Measurements from ENCODE around the gene PACS2. TPM values are rescaled to one million over a fixed set of nuclear protein-coding genes. Genes with fewer than 3 reads are reported as not detected.
"Not testable (repeated sequence)": the region's sequence is repeated elsewhere in the genome, so short reads cannot be mapped to it uniquely, and the experiment has no call there.

Gene PACS2
- total RNA-seq, 4 donors from 2014 or later, result 142 to 225 (median 183) TPM

DNA sequence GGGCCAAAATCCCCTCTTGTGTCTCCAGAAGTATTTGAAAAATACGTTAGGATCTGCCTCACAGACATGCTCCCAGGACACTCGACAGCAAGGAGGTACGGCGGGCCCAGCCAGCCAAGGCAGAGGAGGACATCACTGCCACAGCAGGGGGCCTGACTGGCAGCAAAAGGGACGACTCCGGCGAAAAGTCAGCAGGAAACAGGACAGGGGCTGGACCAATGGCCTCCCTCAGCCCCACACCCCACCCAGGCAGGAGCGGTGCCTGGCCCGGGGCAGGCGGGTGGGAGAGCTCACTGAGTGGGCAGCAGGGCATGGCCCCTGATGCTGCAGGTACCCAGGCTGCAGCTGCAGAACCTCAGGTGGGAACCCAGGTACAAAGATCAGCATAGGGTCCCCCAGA, 31.5 kb upstream of the PACS2 start:
- WGBS, 2 donors, result 73% methylated on average over 7 to 10 of the region's 10 CpGs
- H3K9me3 ChIP-seq, result no peaks in the 10 kb centered on the region
- no peak overlapping the region for H3K4me3 ChIP-seq
- H3K36me3 ChIP-seq, result peaks cover 0 to 28% (median 0%) of the 10 kb centered on the region in 3 donors
- H3K4me1 ChIP-seq, result peaks cover 0 to 32% (median 2%) of the 10 kb centered on the region in 4 donors
- no peak overlapping the region for H3K27ac ChIP-seq
- no peaks in the 10 kb centered on the region for H3K27me3 ChIP-seq
- DNase-seq (ENCODE audit: low spot score in 2 of 2), result no peak
- TF ChIP-seq, protein P1, sequence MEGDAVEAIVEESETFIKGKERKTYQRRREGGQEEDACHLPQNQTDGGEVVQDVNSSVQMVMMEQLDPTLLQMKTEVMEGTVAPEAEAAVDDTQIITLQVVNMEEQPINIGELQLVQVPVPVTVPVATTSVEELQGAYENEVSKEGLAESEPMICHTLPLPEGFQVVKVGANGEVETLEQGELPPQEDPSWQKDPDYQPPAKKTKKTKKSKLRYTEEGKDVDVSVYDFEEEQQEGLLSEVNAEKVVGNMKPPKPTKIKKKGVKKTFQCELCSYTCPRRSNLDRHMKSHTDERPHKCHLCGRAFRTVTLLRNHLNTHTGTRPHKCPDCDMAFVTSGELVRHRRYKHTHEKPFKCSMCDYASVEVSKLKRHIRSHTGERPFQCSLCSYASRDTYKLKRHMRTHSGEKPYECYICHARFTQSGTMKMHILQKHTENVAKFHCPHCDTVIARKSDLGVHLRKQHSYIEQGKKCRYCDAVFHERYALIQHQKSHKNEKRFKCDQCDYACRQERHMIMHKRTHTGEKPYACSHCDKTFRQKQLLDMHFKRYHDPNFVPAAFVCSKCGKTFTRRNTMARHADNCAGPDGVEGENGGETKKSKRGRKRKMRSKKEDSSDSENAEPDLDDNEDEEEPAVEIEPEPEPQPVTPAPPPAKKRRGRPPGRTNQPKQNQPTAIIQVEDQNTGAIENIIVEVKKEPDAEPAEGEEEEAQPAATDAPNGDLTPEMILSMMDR (IDR thresholded peaks at IDR 0.05), result no peak
- TF ChIP-seq POLR2A (IDR thresholded peaks at IDR 0.05) (no peak), EP300 (IDR thresholded peaks at IDR 0.05) (no peak)

DNA sequence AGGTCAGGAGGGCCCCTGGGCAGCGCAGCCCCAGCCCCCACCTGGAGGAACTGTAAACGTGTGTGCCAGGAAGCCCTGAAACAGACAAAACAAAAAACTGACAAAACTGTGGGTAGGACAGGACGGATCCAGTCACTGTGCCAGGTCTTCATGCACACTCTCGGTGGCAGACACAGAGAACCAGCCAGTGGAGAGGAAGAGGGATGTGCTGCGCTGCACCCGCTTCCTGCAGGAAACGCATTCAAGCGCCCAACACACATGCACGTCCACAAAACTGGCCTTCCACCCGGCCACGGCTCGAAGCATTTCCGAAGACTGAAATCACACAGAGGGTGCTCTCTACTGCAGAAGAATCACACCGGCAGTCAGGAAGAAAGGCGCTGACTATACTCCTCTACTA, 30.6 kb upstream of the PACS2 start:
- 56 to 60% methylated on average over 15 of the region's 15 CpGs for WGBS, 2 donors
- no peak overlapping the region for H3K27ac ChIP-seq
- H3K4me1 ChIP-seq, result peaks cover 0 to 30% (median 2%) of the 10 kb centered on the region in 4 donors
- DNase-seq (ENCODE audit: low spot score in 2 of 2), result no peak
- no peaks in the 10 kb centered on the region for H3K27me3 ChIP-seq
- H3K36me3 ChIP-seq, result peaks cover 0 to 28% (median 0%) of the 10 kb centered on the region in 3 donors
- TF ChIP-seq, protein P1 (IDR thresholded peaks at IDR 0.05), result no peak
- TF ChIP-seq POLR2A (IDR thresholded peaks at IDR 0.05) (no peak), EP300 (IDR thresholded peaks at IDR 0.05) (no peak)
- no peaks in the 10 kb centered on the region for H3K9me3 ChIP-seq
- no peak overlapping the region for H3K4me3 ChIP-seq

GRCh38 chr14:105285174-105285573, 29.4 kb upstream of the PACS2 start:
- no peak for DNase-seq (ENCODE audit: low spot score in 2 of 2)
- no peak for TF ChIP-seq EP300 (IDR thresholded peaks at IDR 0.05)
- TF ChIP-seq POLR2A (IDR thresholded peaks at IDR 0.05), result no peak
- TF ChIP-seq, protein P1 (IDR thresholded peaks at IDR 0.05), result no peak
- 88 to 94% methylated on average over 8 of the region's 8 CpGs for WGBS, 2 donors
- peaks cover 0 to 30% (median 2%) of the 10 kb centered on the region in 4 donors for H3K4me1 ChIP-seq
- H3K9me3 ChIP-seq, result no peaks in the 10 kb centered on the region
- H3K27ac ChIP-seq, result no peak overlapping the region
- H3K36me3 ChIP-seq, result peaks cover 0 to 21% (median 0%) of the 10 kb centered on the region in 3 donors
- H3K27me3 ChIP-seq, result no peaks in the 10 kb centered on the region
- no peak overlapping the region for H3K4me3 ChIP-seq

DNA sequence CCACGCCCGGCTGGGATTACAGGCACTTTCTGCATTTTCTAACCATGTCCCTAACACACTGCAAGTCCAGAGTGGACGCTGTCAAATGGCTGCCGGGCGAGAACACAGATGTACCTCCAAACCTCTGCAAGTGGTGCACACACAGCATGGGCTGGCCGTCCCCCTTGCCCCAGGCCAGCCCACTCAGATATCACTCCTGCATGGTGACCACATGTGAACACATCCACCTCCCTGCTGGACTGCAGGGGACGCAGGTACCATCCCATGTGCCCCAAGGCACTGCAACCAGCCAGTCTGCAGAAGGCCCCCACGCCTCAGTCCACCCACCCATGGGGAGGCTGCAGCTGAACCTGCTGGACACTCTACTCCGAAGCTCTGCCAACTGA, 27.8 kb upstream of the PACS2 start:
- DNase-seq (ENCODE audit: low spot score in 2 of 2), result no peak
- Histone ChIP-seq H3K4me1 (peaks cover 0 to 23% (median 2%) of the 10 kb centered on the region in 4 donors), H3K36me3 (peaks cover 0 to 12% (median 0%) of the 10 kb centered on the region in 3 donors), H3K4me3 (no peak overlapping the region), H3K27ac (no peak overlapping the region), H3K27me3 (no peaks in the 10 kb centered on the region), H3K9me3 (no peaks in the 10 kb centered on the region)
- 93% methylated on average over 7 to 9 of the region's 9 CpGs for WGBS, 2 donors
- TF ChIP-seq, protein P1 (IDR thresholded peaks at IDR 0.05), result no peak
- no peak for TF ChIP-seq POLR2A (IDR thresholded peaks at IDR 0.05)
- no peak for TF ChIP-seq EP300 (IDR thresholded peaks at IDR 0.05)

GRCh38 chr14:105287249-105288102, 27.1 kb upstream of the PACS2 start:
- no peaks in the 10 kb centered on the region for H3K27me3 ChIP-seq
- no peak for TF ChIP-seq POLR2A (IDR thresholded peaks at IDR 0.05)
- no peak for TF ChIP-seq EP300 (IDR thresholded peaks at IDR 0.05)
- TF ChIP-seq, protein P1 (IDR thresholded peaks at IDR 0.05), result no peak
- no peak overlapping the region for H3K27ac ChIP-seq
- H3K9me3 ChIP-seq, result no peaks in the 10 kb centered on the region
- no peak for DNase-seq (ENCODE audit: low spot score in 2 of 2)
- no peak overlapping the region for H3K4me3 ChIP-seq
- 79 to 80% methylated on average over 24 of the region's 24 CpGs for WGBS, 2 donors
- peaks cover 0 to 12% (median 0%) of the 10 kb centered on the region in 3 donors for H3K36me3 ChIP-seq
- H3K4me1 ChIP-seq, result peaks cover 0 to 25% (median 2%) of the 10 kb centered on the region in 4 donors

DNA sequence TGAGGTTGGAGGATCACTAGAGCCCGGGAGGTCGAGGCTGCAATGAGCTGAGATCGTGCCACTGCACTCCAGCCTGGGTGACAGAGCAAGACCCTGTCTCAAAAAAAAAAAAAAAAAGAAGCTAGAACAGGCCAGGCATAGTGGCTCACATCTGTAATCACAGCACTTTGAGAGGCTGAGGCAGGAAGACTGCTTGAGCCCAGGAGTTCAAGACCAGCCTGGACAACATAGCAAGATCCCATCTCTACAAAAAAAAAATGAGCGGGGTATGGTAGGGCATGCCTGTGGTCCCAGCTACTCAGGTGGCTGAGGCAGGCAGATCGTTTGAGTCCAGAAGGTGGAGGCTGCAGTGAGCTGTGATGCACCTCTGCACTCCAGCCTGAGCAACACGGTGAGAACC, 25.6 kb upstream of the PACS2 start:
- not testable (repeated sequence) for DNase-seq (ENCODE audit: low spot score in 2 of 2); H3K27me3 ChIP-seq; H3K9me3 ChIP-seq; H3K36me3 ChIP-seq; H3K4me3 ChIP-seq; H3K27ac ChIP-seq
- peaks cover 0 to 33% (median 3%) of the 10 kb centered on the region in 4 donors for H3K4me1 ChIP-seq
- WGBS, 2 donors, result 85 to 92% methylated on average over 6 of the region's 6 CpGs
